HFFc6 (cell line): ENCODE data around the gene SLC25A1. TPM values are rescaled to one million over a fixed set of nuclear protein-coding genes. Genes with fewer than 3 reads are reported as not detected.

Experiments used
- DNase-seq: peaks from one replicate; pipeline ENCODE4 v3.0.0-alpha.2; 2018
- H3K27ac Mint-ChIP-seq: 2 replicates; pipeline ENCODE4 v1.8.0; 2020; ENCODE audit warnings: mild to moderate bottlenecking, mixed read lengths
- H3K27me3 Mint-ChIP-seq: 2 replicates; pipeline ENCODE4 v1.8.0; 2021; ENCODE audit warnings: mild to moderate bottlenecking, moderate library complexity, mixed read lengths; ENCODE audit not compliant: insufficient read depth
- H3K36me3 Mint-ChIP-seq: 2 replicates; pipeline ENCODE4 v1.8.0; 2021; ENCODE audit warnings: low read depth, mixed read lengths
- H3K4me1 Mint-ChIP-seq: 2 replicates; pipeline ENCODE4 v1.8.0; 2020; ENCODE audit warnings: low read depth, mixed read lengths
- H3K4me3 Mint-ChIP-seq: 2 replicates; pipeline ENCODE4 v1.8.0; 2020; ENCODE audit warnings: mild to moderate bottlenecking, moderate library complexity, mixed read lengths
- H3K9me3 Mint-ChIP-seq: 2 replicates; pipeline ENCODE4 v1.8.0; 2020; ENCODE audit warnings: mild to moderate bottlenecking, mixed read lengths
- CTCF ChIP-seq: fragments of 200-600 bp; sonication (generic); IDR thresholded peaks from 2 replicates; pipeline ENCODE4 v1.5.0; 2021; ENCODE audit warnings: antibody characterized with exemption, mild to moderate bottlenecking
- total RNA-seq, 6 experiments: library from RNA; stranded (reverse); fragmentation: NEBNext Ultra II Directional; extraction: Animal tissue kit (Norgen Biotek cat#: 25700); gene quantifications; 2 replicates in 1 of 6; 3 replicates in 5 of 6; pipeline ENCODE4 v1.2.3, GENCODE V29; 2021

SLC25A1 gene
- total RNA-seq, 6 experiments from 2014 or later, result 102 to 124 (median 108) TPM

GRCh38 chr22:19128946-19129727 is 49.4 kb downstream of the SLC25A1 start:
- peaks cover 7% of the 10 kb centered on the region for H3K27me3 Mint-ChIP-seq
- no peak for TF ChIP-seq CTCF
- H3K4me1 Mint-ChIP-seq, result no peaks in the 10 kb centered on the region
- H3K9me3 Mint-ChIP-seq, result no peaks in the 10 kb centered on the region
- no peak overlapping the region for H3K27ac Mint-ChIP-seq
- no peak for DNase-seq
- H3K36me3 Mint-ChIP-seq, result peaks cover 8% of the 10 kb centered on the region; the same call in 1 of the 2 replicates
- no peak overlapping the region for H3K4me3 Mint-ChIP-seq

- H3K4me1 Mint-ChIP-seq, result peaks cover 4% of the 10 kb centered on the region
- H3K27me3 Mint-ChIP-seq, result peaks cover 7% of the 10 kb centered on the region
- peaks cover 8% of the 10 kb centered on the region; the same call in 1 of the 2 replicates for H3K36me3 Mint-ChIP-seq
- no peak overlapping the region for H3K27ac Mint-ChIP-seq
- TF ChIP-seq CTCF, result no peak
- no peaks in the 10 kb centered on the region for H3K9me3 Mint-ChIP-seq
- DNase-seq, result no peak
- no peak overlapping the region for H3K4me3 Mint-ChIP-seq
Measured at GRCh38 chr22:19128009-19128401, 50.5 kb downstream of the SLC25A1 start.

DNA sequence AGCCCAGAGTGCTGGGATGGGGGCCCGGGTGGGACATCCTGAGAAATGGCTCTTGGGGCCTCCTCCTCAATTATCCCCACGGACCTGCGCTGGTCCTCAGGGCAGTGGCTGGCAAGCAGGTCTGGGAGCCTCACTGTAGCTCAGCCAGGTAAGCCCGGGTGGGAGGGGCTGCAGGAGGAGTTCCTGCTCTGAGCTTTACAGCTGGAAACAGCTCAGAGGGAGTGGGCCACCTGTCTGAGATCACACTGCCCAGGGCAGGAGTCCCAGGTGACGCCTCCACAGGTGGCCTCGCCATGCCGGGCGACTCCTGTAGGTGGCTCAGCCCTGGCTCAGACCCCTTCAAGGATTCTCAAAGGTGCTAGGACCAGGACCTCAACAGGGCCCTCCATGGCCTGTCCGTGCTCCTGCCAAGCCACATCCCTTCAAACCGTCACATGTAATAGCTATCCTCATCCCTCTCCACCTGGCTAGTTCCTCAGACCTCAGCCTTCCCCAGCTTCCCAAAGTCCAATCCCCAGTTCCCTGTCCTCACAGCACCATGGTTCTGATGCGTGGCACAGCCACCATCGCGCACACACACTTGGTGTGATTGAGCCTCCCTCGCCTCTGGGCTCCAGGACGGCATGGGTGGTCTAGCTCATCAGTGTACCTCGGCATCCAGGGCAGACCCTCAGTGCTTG is 51.1 kb downstream of the SLC25A1 start:
- peaks cover 5% of the 10 kb centered on the region for H3K27me3 Mint-ChIP-seq
- no peak for DNase-seq
- no peak overlapping the region for H3K27ac Mint-ChIP-seq
- no peaks in the 10 kb centered on the region for H3K9me3 Mint-ChIP-seq
- TF ChIP-seq CTCF, result no peak
- peaks cover 6% of the 10 kb centered on the region; the same call in 1 of the 2 replicates for H3K36me3 Mint-ChIP-seq
- H3K4me3 Mint-ChIP-seq, result no peak overlapping the region
- H3K4me1 Mint-ChIP-seq, result peaks cover 8% of the 10 kb centered on the region

- H3K36me3 Mint-ChIP-seq, result no peaks in the 10 kb centered on the region
- peaks cover 5% of the 10 kb centered on the region for H3K27me3 Mint-ChIP-seq
- H3K4me1 Mint-ChIP-seq, result peaks cover 8% of the 10 kb centered on the region
- TF ChIP-seq CTCF, result no peak
- no peaks in the 10 kb centered on the region for H3K9me3 Mint-ChIP-seq
- H3K27ac Mint-ChIP-seq, result no peak overlapping the region
- DNase-seq, result no peak
- no peak overlapping the region for H3K4me3 Mint-ChIP-seq
Measured at GRCh38 chr22:19126309-19127273, 51.9 kb downstream of the SLC25A1 start.

Other genes starting within 250 kb of the SLC25A1 start
- not detected for gene PRODH, start 242.4 kb downstream of the SLC25A1 start, total RNA-seq
- 10 to 100 TPM; 46.1 to 57.9 (median 53.7) TPM for gene DGCR2, start 56.3 kb downstream of the SLC25A1 start, total RNA-seq
- not detected for gene TSSK2, start 47.4 kb downstream of the SLC25A1 start, total RNA-seq
- 10 to 100 TPM; 16.6 to 19.2 (median 17.6) TPM for gene ESS2, start 34.1 kb downstream of the SLC25A1 start, total RNA-seq
- not detected for gene GSC2, start 28.4 kb downstream of the SLC25A1 start, total RNA-seq
- gene CLTCL1, start 113.0 kb upstream of the SLC25A1 start, total RNA-seq, result 1 to 10 TPM; 6.3 to 9.0 (median 7.3) TPM